Stimulated activated CD8-positive, alpha-beta memory T cell treated with anti-CD3 and anti-CD28 coated beads, Interleukin-15, amount 100 ng/mL, for 1 hour (primary cell): ENCODE results near the gene GIPC3.

Experiments
- DNase-seq: peaks from one replicate; pipeline ENCODE4 v3.0.0-alpha.2; 2020; ENCODE audit warnings: low read depth

GIPC3 gene

GRCh38 chr19:3638208-3639193, 53.2 kb downstream of the GIPC3 start:
- DNase-seq, result no peak

GRCh38 chr19:3639479-3639878, 54.2 kb downstream of the GIPC3 start:
- no peak for DNase-seq

GRCh38 chr19:3641515-3642269, 56.4 kb downstream of the GIPC3 start:
- DNase-seq, result no peak

GRCh38 chr19:3642296-3642695, 57.0 kb downstream of the GIPC3 start:
- DNase-seq, result no peak
